ENCODE data around the gene FAM47E. TPM values are rescaled to one million over a fixed set of nuclear protein-coding genes. Genes with fewer than 3 reads are reported as not detected.

The FAM47E gene
- total and polyA plus RNA-seq, 7 donors = 1.7 to 6.0 (median 2.6) TPM

DNA sequence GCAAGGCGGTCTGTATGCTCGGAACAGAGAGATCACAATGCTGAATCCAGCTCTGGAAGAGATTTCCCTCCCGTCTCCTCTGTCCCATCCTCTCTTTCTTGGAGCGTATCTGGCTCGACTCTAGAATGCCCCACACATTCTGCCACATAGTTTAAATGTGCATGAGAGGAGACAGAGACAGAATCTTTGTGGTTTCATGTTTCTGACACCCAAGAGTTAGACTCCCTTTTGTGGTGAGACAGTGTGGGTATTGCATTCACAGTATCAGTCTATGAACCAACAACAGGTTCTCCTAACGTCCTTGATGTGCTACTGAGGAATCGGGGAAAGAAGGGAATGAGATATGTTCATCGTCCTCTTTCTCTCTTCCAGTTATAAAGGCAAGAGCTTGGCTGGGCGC is 25.3 kb downstream of the FAM47E start:
- DNase-seq = no peak
- no peak overlapping the region for H3K4me3 ChIP-seq
- H3K27ac ChIP-seq = no peak overlapping the region
- H3K36me3 ChIP-seq = no peaks in the 10 kb centered on the region
- TF ChIP-seq EP300 (IDR thresholded peaks at IDR 0.05) (no peak), POLR2AphosphoS5 (IDR thresholded peaks at IDR 0.05) (no peak), POLR2A (IDR thresholded peaks at IDR 0.05) (no peak)
- TF ChIP-seq, protein P1, sequence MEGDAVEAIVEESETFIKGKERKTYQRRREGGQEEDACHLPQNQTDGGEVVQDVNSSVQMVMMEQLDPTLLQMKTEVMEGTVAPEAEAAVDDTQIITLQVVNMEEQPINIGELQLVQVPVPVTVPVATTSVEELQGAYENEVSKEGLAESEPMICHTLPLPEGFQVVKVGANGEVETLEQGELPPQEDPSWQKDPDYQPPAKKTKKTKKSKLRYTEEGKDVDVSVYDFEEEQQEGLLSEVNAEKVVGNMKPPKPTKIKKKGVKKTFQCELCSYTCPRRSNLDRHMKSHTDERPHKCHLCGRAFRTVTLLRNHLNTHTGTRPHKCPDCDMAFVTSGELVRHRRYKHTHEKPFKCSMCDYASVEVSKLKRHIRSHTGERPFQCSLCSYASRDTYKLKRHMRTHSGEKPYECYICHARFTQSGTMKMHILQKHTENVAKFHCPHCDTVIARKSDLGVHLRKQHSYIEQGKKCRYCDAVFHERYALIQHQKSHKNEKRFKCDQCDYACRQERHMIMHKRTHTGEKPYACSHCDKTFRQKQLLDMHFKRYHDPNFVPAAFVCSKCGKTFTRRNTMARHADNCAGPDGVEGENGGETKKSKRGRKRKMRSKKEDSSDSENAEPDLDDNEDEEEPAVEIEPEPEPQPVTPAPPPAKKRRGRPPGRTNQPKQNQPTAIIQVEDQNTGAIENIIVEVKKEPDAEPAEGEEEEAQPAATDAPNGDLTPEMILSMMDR (IDR thresholded peaks at IDR 0.05) = no peak
- H3K27me3 ChIP-seq = no peaks in the 10 kb centered on the region
- 86 to 96% methylated on average over 9 of the region's 9 CpGs for WGBS, 2 donors
- H3K9me3 ChIP-seq = no peaks in the 10 kb centered on the region
- H3K4me1 ChIP-seq = no peaks in the 10 kb centered on the region
- intact Hi-C loops (cut with DNase I) = no loop called here

DNA sequence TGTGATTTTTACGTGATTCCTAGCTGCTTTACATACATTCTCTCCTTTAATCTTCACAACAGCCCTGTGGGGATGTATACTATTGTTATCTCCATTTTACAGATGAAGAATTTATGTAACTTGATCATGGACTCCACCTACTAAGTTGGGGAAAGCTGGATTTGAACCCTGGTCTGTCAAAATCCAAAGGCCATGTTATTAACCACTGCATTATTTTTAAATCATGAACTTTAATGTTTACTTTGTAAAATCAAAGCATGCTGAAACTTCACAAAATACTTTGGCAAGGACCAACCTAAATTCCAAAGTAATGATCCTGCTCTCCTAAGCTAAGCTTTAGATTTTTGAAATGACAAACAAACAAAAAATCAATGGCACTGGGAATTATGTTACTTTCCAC is 26.1 kb downstream of the FAM47E start:
- no peak overlapping the region for H3K4me3 ChIP-seq
- H3K9me3 ChIP-seq = no peaks in the 10 kb centered on the region
- WGBS, 2 donors = 85% methylated on average over 1 of the region's 1 CpG
- no peaks in the 10 kb centered on the region for H3K4me1 ChIP-seq
- TF ChIP-seq POLR2AphosphoS5 (IDR thresholded peaks at IDR 0.05) (no peak), EP300 (IDR thresholded peaks at IDR 0.05) (no peak), POLR2A (IDR thresholded peaks at IDR 0.05) (no peak)
- TF ChIP-seq, protein P1 (IDR thresholded peaks at IDR 0.05) = no peak
- H3K27ac ChIP-seq = no peak overlapping the region
- no peaks in the 10 kb centered on the region for H3K36me3 ChIP-seq
- intact Hi-C loops (cut with DNase I) = no loop called here
- no peaks in the 10 kb centered on the region for H3K27me3 ChIP-seq
- DNase-seq = no peak

DNA sequence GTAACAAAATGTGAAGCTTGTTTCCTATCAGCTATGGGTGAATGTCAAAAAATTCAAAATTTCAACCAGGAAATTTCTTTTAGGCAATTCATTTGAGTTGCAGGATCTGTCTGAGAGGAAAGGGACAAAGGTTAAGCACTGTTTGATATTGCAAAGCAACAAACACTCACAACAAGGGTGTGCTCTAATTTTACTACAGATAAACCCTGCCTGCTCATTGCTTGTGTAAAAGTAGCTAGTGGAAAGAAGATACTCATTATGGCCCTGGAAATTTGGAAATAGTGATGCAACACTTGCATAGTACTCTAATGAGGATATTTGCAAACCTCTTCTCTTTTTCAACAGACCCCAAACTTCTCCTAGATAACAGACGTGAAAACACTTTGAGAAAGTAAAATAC is 27.1 kb downstream of the FAM47E start:
- Histone ChIP-seq H3K36me3 (no peaks in the 10 kb centered on the region), H3K27me3 (no peaks in the 10 kb centered on the region), H3K4me1 (no peaks in the 10 kb centered on the region), H3K27ac (no peak overlapping the region), H3K9me3 (no peaks in the 10 kb centered on the region), H3K4me3 (no peak overlapping the region)
- DNase-seq = no peak
- 29 to 56% methylated on average over 1 of the region's 1 CpG for WGBS, 2 donors
- TF ChIP-seq POLR2AphosphoS5 (IDR thresholded peaks at IDR 0.05) = no peak
- TF ChIP-seq, protein P1 (IDR thresholded peaks at IDR 0.05) = no peak
- no peak for TF ChIP-seq EP300 (IDR thresholded peaks at IDR 0.05)
- no peak for TF ChIP-seq POLR2A (IDR thresholded peaks at IDR 0.05)
- intact Hi-C loops (cut with DNase I) = no loop called here

DNA sequence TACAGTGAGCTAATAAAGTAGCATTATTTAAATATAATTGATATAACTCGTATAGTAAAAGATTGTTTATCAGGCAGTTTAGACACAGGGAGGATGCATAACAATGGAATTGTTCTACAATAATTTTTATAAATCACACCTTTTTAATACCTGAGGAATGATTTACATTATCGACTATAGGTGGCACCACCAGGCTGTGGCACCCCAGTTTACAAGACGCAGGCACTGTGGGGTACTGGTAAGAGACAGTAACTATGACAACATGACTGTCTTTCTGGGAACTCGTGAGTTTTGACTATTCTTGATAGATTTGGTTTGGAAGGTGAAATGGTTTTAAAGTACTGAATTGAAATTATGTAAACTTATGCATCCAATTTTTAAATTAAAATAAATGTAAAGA is 27.9 kb downstream of the FAM47E start:
- no peaks in the 10 kb centered on the region for H3K27me3 ChIP-seq
- H3K4me3 ChIP-seq = no peak overlapping the region
- no peak for TF ChIP-seq POLR2AphosphoS5 (IDR thresholded peaks at IDR 0.05)
- TF ChIP-seq POLR2A (IDR thresholded peaks at IDR 0.05) = no peak
- TF ChIP-seq EP300 (IDR thresholded peaks at IDR 0.05) = no peak
- TF ChIP-seq, protein P1 (IDR thresholded peaks at IDR 0.05) = no peak
- intact Hi-C loops (cut with DNase I) = no loop called here
- H3K9me3 ChIP-seq = no peaks in the 10 kb centered on the region
- H3K4me1 ChIP-seq = no peaks in the 10 kb centered on the region
- WGBS, 2 donors = 62 to 70% methylated on average over 4 of the region's 4 CpGs
- no peak overlapping the region for H3K27ac ChIP-seq
- no peak for DNase-seq
- no peaks in the 10 kb centered on the region for H3K36me3 ChIP-seq
